Naive thymus-derived CD8-positive, alpha-beta T cell (primary cell): ENCODE data around the gene PTPRF. TPM values are rescaled to one million over a fixed set of nuclear protein-coding genes. Genes with fewer than 3 reads are reported as not detected.
A peak's percentile ranks its signal among the peaks of the same experiment; 100 is the strongest.

Source experiments
- ATAC-seq, 2 donors: fragments of 150-1000 bp; cut with Tn5 transposase in 1 of 2; sonication (Bioruptor Pico), chemical (Tn5 transposase) in 1 of 2; 1 replicate in 1 of 2; 2 replicates in 1 of 2; pipeline ENCODE4 v1.10.0; 2021; ENCODE audit warnings: mild to moderate bottlenecking in 2 of 2, moderate library complexity in 2 of 2
- POLR2A ChIA-PET: fragments of 350-600 bp; sonication (Branson Sonifier 250); formaldehyde crosslinking; loops from one replicate; lab custom pipeline; 2021; ENCODE audit warnings: antibody characterized with exemption; lab: Charles Lee
- DNase-seq, 10 donors: peaks; one replicate each; pipeline versions ENCODE4 v3.0.0 to v3.0.0-alpha.2; 2020 to 2022
- H3K27ac Mint-ChIP-seq, 10 donors: one replicate each; pipeline ENCODE4 v1.8.0; 2020 to 2022; ENCODE audit warnings: mild to moderate bottlenecking in 10 of 10, mixed read lengths in 10 of 10, moderate library complexity in 4 of 10, inconsistent platforms in 1 of 10
- H3K27me3 Mint-ChIP-seq, 5 donors: one replicate each; pipeline ENCODE4 v1.8.0; 2021 to 2022; ENCODE audit warnings: mixed read lengths in 5 of 5
- H3K36me3 Mint-ChIP-seq, 3 donors: one replicate each; pipeline ENCODE4 v1.8.0; 2020 to 2022; ENCODE audit warnings: mixed read lengths in 3 of 3, mild to moderate bottlenecking in 2 of 3, inconsistent platforms in 1 of 3
- H3K4me1 Mint-ChIP-seq, 4 donors: one replicate each; pipeline ENCODE4 v1.8.0; 2021 to 2022; ENCODE audit warnings: mixed read lengths in 4 of 4
- H3K4me3 Mint-ChIP-seq, 10 donors: one replicate each; pipeline ENCODE4 v1.8.0; 2020 to 2022; ENCODE audit warnings: mild to moderate bottlenecking in 10 of 10, mixed read lengths in 10 of 10, moderate library complexity in 6 of 10, inconsistent platforms in 1 of 10
- H3K9me3 Mint-ChIP-seq, 9 donors: one replicate each; pipeline ENCODE4 v1.8.0; 2020 to 2022; ENCODE audit warnings: mixed read lengths in 9 of 9, mild to moderate bottlenecking in 3 of 9, inconsistent platforms in 1 of 9, moderate library complexity in 1 of 9
- polyA plus RNA-seq, 3 donors: library from polyadenylated mRNA; unstranded; fragments of 300-500 nt; fragmentation: Illumina TruSeq; gene quantifications; one replicate each; pipeline ENCODE4 v1.2.3, GENCODE V29; 2021
- total RNA-seq, 8 experiments: library from RNA in 2 of 8; stranded (reverse) in 2 of 8; gene quantifications; one replicate each; pipeline ENCODE4 v1.2.3 and lab custom pipeline; 2021 to 2026

The PTPRF gene
- total and polyA plus RNA-seq, 5 experiments from 2014 or later = 0.08 TPM; not detected in 4

GRCh38 chr1:43659212-43660166 lies 128.8 kb downstream of the PTPRF start:
- no peak for DNase-seq

GRCh38 chr1:43660355-43660754 lies 129.7 kb downstream of the PTPRF start:
- H3K27ac Mint-ChIP-seq = peak overlapping the region in 1 of 10 donors; percentile 59
- peaks cover 9 to 96% (median 30%) of the 10 kb centered on the region in 3 donors for H3K36me3 Mint-ChIP-seq
- no peaks in the 10 kb centered on the region for H3K27me3 Mint-ChIP-seq
- H3K4me1 Mint-ChIP-seq = peaks cover 2 to 16% (median 11%) of the 10 kb centered on the region in 4 donors
- H3K4me3 Mint-ChIP-seq = no peak overlapping the region
- POLR2A ChIA-PET = no interaction called here
- no peaks in the 10 kb centered on the region for H3K9me3 Mint-ChIP-seq
- DNase-seq (no peak), ATAC-seq (no peak)

More at GRCh38 chr1:43659212-43660166, 128.8 kb downstream of the PTPRF start:
- Mint-ChIP-seq H3K27ac (no peak overlapping the region), H3K36me3 (peaks cover 9 to 98% (median 29%) of the 10 kb centered on the region in 3 donors), H3K27me3 (no peaks in the 10 kb centered on the region), H3K4me1 (peaks cover 2 to 18% (median 12%) of the 10 kb centered on the region in 4 donors), H3K4me3 (no peak overlapping the region), H3K9me3 (no peaks in the 10 kb centered on the region)
- ATAC-seq = no peak
- POLR2A ChIA-PET = interaction anchor here (1.2 kb wide), 1 partner anchor 9 kb away, joined by 4 read pairs; the partner anchor contains the start of gene KDM4A

GRCh38 chr1:43664369-43664768 lies 133.7 kb downstream of the PTPRF start:
- no peak for ATAC-seq
- peaks cover 9 to 97% (median 46%) of the 10 kb centered on the region in 3 donors for H3K36me3 Mint-ChIP-seq
- H3K27ac Mint-ChIP-seq = peak overlapping the region in 1 of 10 donors; percentile 55
- POLR2A ChIA-PET = no interaction called here
- H3K4me1 Mint-ChIP-seq = peaks cover 2 to 17% (median 13%) of the 10 kb centered on the region in 4 donors
- no peak for DNase-seq
- no peaks in the 10 kb centered on the region for H3K9me3 Mint-ChIP-seq
- H3K27me3 Mint-ChIP-seq = no peaks in the 10 kb centered on the region
- H3K4me3 Mint-ChIP-seq = no peak overlapping the region

- peaks cover 0 to 13% (median 9%) of the 10 kb centered on the region in 4 donors for H3K4me1 Mint-ChIP-seq
- POLR2A ChIA-PET = no interaction called here
- H3K4me3 Mint-ChIP-seq = no peak overlapping the region
- H3K9me3 Mint-ChIP-seq = no peaks in the 10 kb centered on the region
- peaks cover 0 to 98% (median 45%) of the 10 kb centered on the region in 3 donors for H3K36me3 Mint-ChIP-seq
- ATAC-seq (no peak), DNase-seq (no peak)
- H3K27ac Mint-ChIP-seq = no peak overlapping the region
- H3K27me3 Mint-ChIP-seq = no peaks in the 10 kb centered on the region
These were observed 135.9 kb downstream of the PTPRF start for GRCh38 chr1:43666608-43667007.

- Mint-ChIP-seq H3K4me3 (no peak overlapping the region), H3K9me3 (no peaks in the 10 kb centered on the region), H3K27me3 (no peaks in the 10 kb centered on the region), H3K27ac (peak overlapping the region in 3 of 10 donors; percentile 18 to 85 (median 30)), H3K4me1 (peaks cover 0 to 15% (median 7%) of the 10 kb centered on the region in 4 donors), H3K36me3 (peaks cover 0 to 98% (median 46%) of the 10 kb centered on the region in 3 donors)
- POLR2A ChIA-PET = no interaction called here
- DNase-seq = no peak
- no peak for ATAC-seq
These were observed 138.3 kb downstream of the PTPRF start for GRCh38 chr1:43668956-43669355.

- Mint-ChIP-seq H3K27me3 (no peaks in the 10 kb centered on the region), H3K36me3 (peaks cover 0 to 95% (median 40%) of the 10 kb centered on the region in 3 donors), H3K9me3 (no peaks in the 10 kb centered on the region), H3K4me3 (no peak overlapping the region), H3K27ac (no peak overlapping the region), H3K4me1 (peaks cover 0 to 13% (median 5%) of the 10 kb centered on the region in 4 donors)
- no peak for ATAC-seq
- DNase-seq = no peak
- POLR2A ChIA-PET = interaction anchor here (0.7 kb wide), 1 partner anchor 13 kb away, joined by 6 read pairs; no protein-coding TSS in a partner anchor
These were observed 139.2 kb downstream of the PTPRF start for GRCh38 chr1:43669878-43670277.

GRCh38 chr1:43671193-43671592 lies 140.5 kb downstream of the PTPRF start:
- peaks cover 0 to 95% (median 38%) of the 10 kb centered on the region in 3 donors for H3K36me3 Mint-ChIP-seq
- POLR2A ChIA-PET = no interaction called here
- H3K27me3 Mint-ChIP-seq = no peaks in the 10 kb centered on the region
- peak overlapping the region in 2 of 10 donors; percentile 47 to 73 for H3K27ac Mint-ChIP-seq
- no peaks in the 10 kb centered on the region for H3K9me3 Mint-ChIP-seq
- no peak overlapping the region for H3K4me3 Mint-ChIP-seq
- H3K4me1 Mint-ChIP-seq = peaks cover 2 to 18% (median 8%) of the 10 kb centered on the region in 4 donors
- ATAC-seq = no peak
- no peak for DNase-seq

- H3K4me1 Mint-ChIP-seq = peaks cover 2 to 18% (median 8%) of the 10 kb centered on the region in 4 donors
- no peaks in the 10 kb centered on the region for H3K27me3 Mint-ChIP-seq
- no peak for DNase-seq
- peak overlapping the region in 2 of 10 donors; percentile 47 to 49 for H3K27ac Mint-ChIP-seq
- no peak overlapping the region for H3K4me3 Mint-ChIP-seq
- no peak for ATAC-seq
- POLR2A ChIA-PET = no interaction called here
- H3K36me3 Mint-ChIP-seq = peaks cover 0 to 89% (median 33%) of the 10 kb centered on the region in 3 donors
- H3K9me3 Mint-ChIP-seq = no peaks in the 10 kb centered on the region
These were observed 141.1 kb downstream of the PTPRF start for GRCh38 chr1:43671626-43672330.

- H3K27me3 Mint-ChIP-seq = no peaks in the 10 kb centered on the region
- peaks cover 0 to 88% (median 23%) of the 10 kb centered on the region in 3 donors for H3K36me3 Mint-ChIP-seq
- no peak overlapping the region for H3K4me3 Mint-ChIP-seq
- POLR2A ChIA-PET = no interaction called here
- peaks cover 4 to 21% (median 13%) of the 10 kb centered on the region in 4 donors for H3K4me1 Mint-ChIP-seq
- no peaks in the 10 kb centered on the region for H3K9me3 Mint-ChIP-seq
- ATAC-seq (no peak), DNase-seq (no peak)
- H3K27ac Mint-ChIP-seq = no peak overlapping the region
These were observed 142.6 kb downstream of the PTPRF start for GRCh38 chr1:43673261-43673660.

Other genes starting within 250 kb of the PTPRF start
- gene C1orf210, start 245.3 kb upstream of the PTPRF start, total RNA-seq = not detected
- under 1 TPM in 1 of 3 donors, not detected in 2; 0.13 TPM for gene C1orf210, start 245.3 kb upstream of the PTPRF start, polyA plus RNA-seq
- not detected for gene TIE1, start 229.9 kb upstream of the PTPRF start, total RNA-seq
- not detected for gene TIE1, start 229.9 kb upstream of the PTPRF start, polyA plus RNA-seq
- not detected for gene MPL, start 193.1 kb upstream of the PTPRF start, total RNA-seq
- gene MPL, start 193.1 kb upstream of the PTPRF start, polyA plus RNA-seq = not detected
- under 1 TPM; 0.39 to 0.77 TPM for gene CDC20, start 171.9 kb upstream of the PTPRF start, total RNA-seq
- gene CDC20, start 171.9 kb upstream of the PTPRF start, polyA plus RNA-seq = under 1 TPM in 1 of 3 donors, not detected in 2; 0.59 TPM
- 10 to 100 TPM; 30.3 to 30.8 TPM for gene ELOVL1, start 162.9 kb upstream of the PTPRF start, total RNA-seq
- 10 to 100 TPM; 39.8 to 49.4 (median 45.4) TPM for gene ELOVL1, start 162.9 kb upstream of the PTPRF start, polyA plus RNA-seq
- 10 to 100 TPM; 28.5 to 29.8 TPM for gene MED8, start 141.1 kb upstream of the PTPRF start, total RNA-seq
- gene MED8, start 141.1 kb upstream of the PTPRF start, polyA plus RNA-seq = 10 to 100 TPM; 16.8 to 34.7 (median 30.6) TPM
- 100 to 1,000 TPM; 133 to 138 TPM for gene SZT2, start 141.0 kb upstream of the PTPRF start, total RNA-seq
- 1 to 10 TPM; 2.1 to 7.9 (median 4.9) TPM for gene SZT2, start 141.0 kb upstream of the PTPRF start, polyA plus RNA-seq
- 10 to 100 TPM; 17.5 to 18.9 TPM for gene HYI, start 77.0 kb upstream of the PTPRF start, total RNA-seq
- gene HYI, start 77.0 kb upstream of the PTPRF start, polyA plus RNA-seq = 1 to 10 TPM; 2.4 to 4.8 (median 2.7) TPM
- 10 to 100 TPM; 33.8 to 36.8 TPM for gene KDM4A, start 119.3 kb downstream of the PTPRF start, total RNA-seq
- 1 to 10 TPM; 4.2 to 8.2 (median 6.6) TPM for gene KDM4A, start 119.3 kb downstream of the PTPRF start, polyA plus RNA-seq
- 10 to 100 TPM; 21.9 to 23.0 TPM for gene ST3GAL3, start 176.7 kb downstream of the PTPRF start, total RNA-seq
- 10 to 100 TPM in 1 of 3 donors, 1 to 10 TPM in 2; 7.5 to 10.9 (median 9.9) TPM for gene ST3GAL3, start 176.7 kb downstream of the PTPRF start, polyA plus RNA-seq